ENCODE measurements around the gene AIF1L. TPM values are rescaled to one million over a fixed set of nuclear protein-coding genes. Genes with fewer than 3 reads are reported as not detected.

AIF1L gene
- total RNA-seq, 1 donor from 2014 or later, result 75.4 TPM

- DNase-seq (ENCODE audit: low read depth), result no peak
Measured at GRCh38 chr9:131161585-131161984, 65.3 kb downstream of the AIF1L start.

GRCh38 chr9:131162886-131163285 is 66.6 kb downstream of the AIF1L start:
- DNase-seq (ENCODE audit: low read depth), result no peak

GRCh38 chr9:131165523-131165922 is 69.2 kb downstream of the AIF1L start:
- DNase-seq (ENCODE audit: low read depth), result no peak

- DNase-seq (ENCODE audit: low read depth), result no peak
Measured at GRCh38 chr9:131167146-131167692, 70.9 kb downstream of the AIF1L start.

GRCh38 chr9:131167936-131168335 is 71.6 kb downstream of the AIF1L start:
- DNase-seq (ENCODE audit: low read depth), result no peak

GRCh38 chr9:131169563-131170240 is 73.4 kb downstream of the AIF1L start:
- no peak for DNase-seq (ENCODE audit: low read depth)

Other genes with a start within 250 kb of the AIF1L start
- not detected in 2 replicates for gene QRFP, start 199.7 kb upstream of the AIF1L start, total RNA-seq
- gene FIBCD1, start 157.3 kb upstream of the AIF1L start, total RNA-seq, result 0.36 and 0.48 TPM in 2 replicates
- 0.03 and 0.26 TPM in 2 replicates for gene LAMC3, start 87.4 kb upstream of the AIF1L start, total RNA-seq
- 15.6 and 16.4 TPM in 2 replicates for gene NUP214, start 29.1 kb downstream of the AIF1L start, total RNA-seq
- gene FAM78A, start 180.0 kb downstream of the AIF1L start, total RNA-seq, result 6.1 and 7.0 TPM in 2 replicates
- 63.5 and 92.3 TPM in 2 replicates for gene PLPP7, start 193.2 kb downstream of the AIF1L start, total RNA-seq